Memory B cell (primary cell): ENCODE measurements around the gene RPL23.

Experiments
- ATAC-seq: fragments of 150-1000 bp; cut with Tn5 transposase; 2 replicates; pipeline ENCODE4 v1.10.0; 2021; ENCODE audit warnings: low read depth, mild to moderate bottlenecking, moderate library complexity
- DNase-seq, 2 donors: peaks; one replicate each; pipeline ENCODE4 v3.0.0; 2022; ENCODE audit warnings: low spot score in 2 of 2
- H3K27ac Mint-ChIP-seq: one replicate; pipeline ENCODE4 v1.8.0; 2022; ENCODE audit warnings: mild to moderate bottlenecking, moderate library complexity, mixed read lengths
- H3K27me3 Mint-ChIP-seq: one replicate; pipeline ENCODE4 v1.8.0; 2022; ENCODE audit warnings: mixed read lengths
- H3K36me3 Mint-ChIP-seq: one replicate; pipeline ENCODE4 v1.8.0; 2022; ENCODE audit warnings: mild to moderate bottlenecking, mixed read lengths
- H3K4me1 Mint-ChIP-seq: one replicate; pipeline ENCODE4 v1.8.0; 2022; ENCODE audit warnings: mixed read lengths
- H3K4me3 Mint-ChIP-seq: one replicate; pipeline ENCODE4 v1.8.0; 2022; ENCODE audit warnings: mild to moderate bottlenecking, moderate library complexity, mixed read lengths
- H3K9me3 Mint-ChIP-seq: one replicate; pipeline ENCODE4 v1.8.0; 2022; ENCODE audit warnings: mixed read lengths

Gene RPL23

DNA sequence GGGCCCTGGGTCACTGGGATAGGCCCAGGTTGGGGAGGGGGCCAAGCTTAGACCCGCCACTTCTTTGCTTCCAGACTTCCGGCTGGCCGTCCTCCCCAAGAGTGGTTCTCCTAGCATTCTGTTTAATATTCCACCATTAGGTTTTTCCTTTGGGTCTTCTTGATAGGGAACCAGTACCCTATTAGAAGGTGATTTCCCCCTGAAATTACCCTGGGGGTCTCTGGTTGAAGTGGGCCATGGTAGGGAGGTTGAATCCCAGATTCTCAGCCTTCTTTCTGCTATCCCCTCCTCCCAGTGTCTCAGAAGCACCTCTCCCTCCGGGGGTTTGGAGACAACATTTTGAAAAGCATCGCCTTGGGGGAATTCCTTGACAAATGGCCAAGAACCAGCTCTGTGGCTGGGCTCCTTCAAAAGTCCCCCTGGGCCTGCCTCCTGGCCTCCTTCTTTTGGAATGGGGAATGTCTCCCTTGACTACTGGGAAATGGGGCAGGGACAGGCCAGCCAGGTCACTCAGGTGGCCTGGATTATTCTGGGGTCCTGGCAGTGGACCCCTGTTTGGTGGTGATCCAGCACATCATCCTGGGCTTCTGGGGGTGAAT is 22.1 kb upstream of the RPL23 start:
- Mint-ChIP-seq H3K36me3 (peaks cover 3% of the 10 kb centered on the region), H3K27ac (peak overlapping the region; percentile 81), H3K4me1 (peaks cover 78% of the 10 kb centered on the region), H3K27me3 (no peaks in the 10 kb centered on the region), H3K9me3 (no peaks in the 10 kb centered on the region), H3K4me3 (no peak overlapping the region)
- ATAC-seq (no peak), DNase-seq (no peak)

DNA sequence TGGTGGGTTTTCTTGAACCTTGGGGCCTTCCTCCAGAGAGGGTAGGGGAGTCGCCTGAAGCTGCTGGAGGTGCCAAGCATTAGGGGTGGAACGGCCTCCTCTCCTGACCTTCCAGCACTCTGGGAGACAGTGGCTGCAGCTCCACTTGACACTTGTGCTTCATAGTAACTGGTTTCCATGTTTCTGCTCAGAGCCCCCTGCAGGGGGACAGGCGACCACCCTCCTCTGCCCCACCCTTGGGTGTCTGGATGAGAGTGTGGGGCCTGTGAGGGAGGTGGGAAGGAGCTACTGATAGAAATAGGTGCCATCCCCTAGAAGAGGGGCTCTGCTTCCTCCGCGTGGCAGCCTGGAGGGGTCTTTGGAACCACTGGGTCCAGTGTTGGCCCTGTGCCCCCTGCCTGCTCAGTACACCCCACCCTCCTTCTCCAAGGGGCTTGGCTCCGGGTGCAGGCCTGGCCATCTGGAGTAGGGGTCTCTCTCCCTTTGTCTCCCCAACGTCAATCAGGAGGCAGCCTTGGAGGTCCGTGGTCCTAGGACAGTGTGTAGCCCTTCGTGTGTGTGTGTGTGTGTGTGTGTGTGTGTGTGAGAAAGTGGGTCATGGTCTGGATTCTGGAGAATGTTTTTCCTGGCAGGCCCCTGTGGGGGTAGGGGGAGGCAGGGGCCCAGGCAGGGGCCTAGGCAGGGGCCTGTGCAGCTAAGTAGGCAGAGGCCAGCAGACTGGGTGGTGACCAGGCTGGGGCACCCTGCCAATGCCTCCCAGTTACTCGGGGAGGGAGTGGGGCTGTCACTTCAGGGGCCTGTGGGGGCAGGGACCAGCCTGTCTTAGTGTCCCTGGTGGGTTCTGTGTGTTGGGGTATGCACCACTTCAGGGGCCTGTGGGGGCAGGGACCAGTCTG is 21.2 kb upstream of the RPL23 start:
- no peaks in the 10 kb centered on the region for H3K9me3 Mint-ChIP-seq
- peaks cover 3% of the 10 kb centered on the region for H3K36me3 Mint-ChIP-seq
- H3K4me1 Mint-ChIP-seq, result peaks cover 74% of the 10 kb centered on the region
- no peaks in the 10 kb centered on the region for H3K27me3 Mint-ChIP-seq
- ATAC-seq (no peak), DNase-seq (no peak)
- H3K27ac Mint-ChIP-seq, result peak overlapping the region; percentile 81
- H3K4me3 Mint-ChIP-seq, result no peak overlapping the region

DNA sequence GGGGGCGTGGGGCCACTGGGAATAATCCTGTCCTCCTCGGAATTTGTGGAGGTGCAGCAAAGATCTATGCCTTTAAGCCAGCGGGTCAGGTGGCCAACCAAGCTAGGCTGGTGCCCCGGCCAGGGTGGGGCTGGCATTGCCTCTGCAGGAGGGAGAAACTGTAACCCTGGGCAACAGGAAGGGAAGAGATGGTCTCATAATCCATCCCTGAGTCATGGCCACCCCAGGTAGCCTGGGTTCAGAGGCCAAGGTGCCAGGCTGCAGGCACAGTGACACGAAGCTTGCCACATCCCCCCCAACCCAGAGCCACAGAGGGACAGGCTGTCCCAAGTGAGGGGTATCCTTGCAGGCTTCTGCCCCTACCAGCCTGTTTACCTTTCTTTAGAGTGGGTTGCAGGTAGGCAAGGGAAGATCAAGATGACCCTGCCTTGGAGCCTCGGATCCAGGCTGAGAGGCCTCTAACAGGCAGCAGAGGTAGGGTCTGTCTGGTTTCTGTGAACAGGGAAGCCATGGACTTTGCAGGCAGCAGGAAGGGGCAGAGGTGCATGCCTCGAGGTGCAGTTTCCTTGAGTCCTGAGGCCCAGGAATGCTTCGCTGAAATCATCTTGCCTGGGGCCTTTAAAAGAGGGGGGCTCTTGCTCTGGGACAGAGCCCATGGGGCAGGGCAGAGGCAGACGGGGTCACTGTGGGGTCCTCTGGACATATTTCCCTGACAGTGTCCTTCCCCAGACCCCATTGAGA is 20.3 kb upstream of the RPL23 start:
- no peak for ATAC-seq
- no peak for DNase-seq
- H3K36me3 Mint-ChIP-seq, result no peaks in the 10 kb centered on the region
- no peaks in the 10 kb centered on the region for H3K9me3 Mint-ChIP-seq
- peak overlapping the region; percentile 11 for H3K4me3 Mint-ChIP-seq
- peaks cover 73% of the 10 kb centered on the region for H3K4me1 Mint-ChIP-seq
- H3K27ac Mint-ChIP-seq, result no peak overlapping the region
- H3K27me3 Mint-ChIP-seq, result no peaks in the 10 kb centered on the region

DNA sequence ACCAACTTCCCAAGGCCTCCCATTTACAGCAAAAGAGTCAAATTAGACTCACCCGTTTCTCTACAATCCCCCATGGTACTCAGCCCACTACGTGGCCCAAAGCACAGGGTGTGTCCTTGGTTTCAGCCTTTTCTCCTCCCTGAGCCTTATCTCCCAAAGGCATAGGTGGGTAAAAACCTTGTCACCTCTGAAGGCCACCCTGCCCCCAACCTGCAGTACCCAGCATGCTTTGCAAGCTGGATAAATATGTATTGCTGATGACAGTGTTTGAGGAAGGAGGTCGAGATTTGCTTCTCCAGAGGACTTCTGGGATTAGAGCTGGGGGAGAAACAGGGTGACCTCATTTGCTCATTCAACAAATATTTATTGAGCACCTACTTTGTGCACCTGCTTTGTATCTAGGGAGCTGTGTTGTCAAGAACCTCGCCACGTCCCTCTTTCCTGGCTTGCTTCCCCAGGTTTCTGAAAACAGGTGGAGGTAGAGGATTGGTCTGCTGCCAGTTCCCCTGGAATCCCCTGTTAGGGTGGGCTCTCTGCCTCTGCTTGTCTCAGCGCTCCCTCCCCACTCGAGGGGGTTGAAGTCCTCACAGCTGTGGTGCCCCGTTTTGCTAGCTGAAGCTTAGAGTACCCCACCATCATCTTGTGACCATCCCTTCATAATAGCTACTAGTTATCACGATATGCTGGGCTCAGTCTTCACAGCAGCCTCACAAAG is 19.3 kb upstream of the RPL23 start:
- Mint-ChIP-seq H3K4me1 (peaks cover 68% of the 10 kb centered on the region), H3K27ac (peak overlapping the region; percentile 76), H3K9me3 (no peaks in the 10 kb centered on the region), H3K4me3 (peak overlapping the region; percentile 24), H3K27me3 (no peaks in the 10 kb centered on the region), H3K36me3 (no peaks in the 10 kb centered on the region)
- ATAC-seq (no peak), DNase-seq (no peak)

DNA sequence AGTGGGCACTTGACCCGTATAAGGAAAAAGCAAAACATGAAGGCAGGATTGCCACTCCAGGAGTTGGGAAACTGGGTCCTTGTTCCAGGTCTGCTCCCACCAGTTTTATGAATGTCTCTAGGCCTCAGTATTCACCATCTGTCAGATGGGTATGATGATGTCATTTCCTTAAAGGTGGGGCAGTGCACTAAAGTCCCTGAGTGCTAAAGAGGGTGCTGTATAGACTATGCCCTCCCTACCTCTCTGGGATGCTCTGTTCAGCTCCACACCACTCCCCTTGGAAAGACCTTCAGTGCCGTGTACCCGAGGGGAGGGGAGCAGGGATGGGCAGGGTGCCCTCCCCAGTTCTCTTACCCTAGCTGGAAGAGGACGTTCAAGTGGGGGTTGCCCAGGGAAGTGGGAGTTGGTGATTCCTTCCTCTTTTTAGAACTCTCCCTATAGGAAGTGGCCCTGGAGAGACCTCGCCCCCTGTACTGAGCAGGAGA is 18.5 kb upstream of the RPL23 start:
- Mint-ChIP-seq H3K27ac (peak overlapping the region; percentile 76), H3K36me3 (no peaks in the 10 kb centered on the region), H3K27me3 (no peaks in the 10 kb centered on the region), H3K4me3 (peak overlapping the region; percentile 99), H3K4me1 (peaks cover 63% of the 10 kb centered on the region), H3K9me3 (no peaks in the 10 kb centered on the region)
- ATAC-seq, result no peak
- DNase-seq, result no peak

DNA sequence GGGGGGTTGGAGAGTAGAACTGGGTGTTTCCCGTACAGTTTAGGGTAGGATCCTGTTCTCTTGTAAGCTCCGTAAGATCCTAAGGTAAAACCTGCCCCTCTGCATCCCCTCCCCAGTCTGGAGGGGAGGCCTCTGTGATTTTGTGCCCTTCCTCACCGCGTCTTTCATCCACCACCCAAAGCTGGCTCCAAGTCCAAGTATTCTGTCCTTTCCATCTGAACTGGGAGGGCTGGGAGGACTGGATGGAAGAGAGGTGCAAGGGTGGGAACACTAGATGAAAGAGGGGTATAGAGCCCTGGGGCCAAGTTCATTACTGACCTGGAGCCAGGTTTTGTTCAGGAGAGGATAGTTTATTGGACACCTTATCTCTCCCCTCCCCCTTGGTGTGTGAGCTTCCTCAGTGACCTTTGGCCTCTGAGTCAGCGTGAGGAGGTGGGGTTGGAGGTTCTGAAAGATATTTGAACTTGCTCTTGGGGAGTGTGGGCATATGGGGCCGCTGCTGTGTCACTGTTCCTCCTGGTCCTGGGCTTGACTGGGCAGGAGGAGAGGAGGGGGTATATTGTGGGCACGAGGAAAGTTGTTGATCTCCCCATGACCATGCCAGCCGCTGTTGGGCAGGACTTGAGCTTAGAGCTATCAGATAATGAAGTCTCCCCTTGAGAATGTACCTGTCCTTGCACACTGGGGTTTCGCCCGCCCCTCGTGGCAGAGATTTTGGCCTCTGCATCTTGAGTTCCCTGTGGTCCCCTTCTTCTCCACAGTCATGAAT is 17.9 kb upstream of the RPL23 start:
- no peaks in the 10 kb centered on the region for H3K27me3 Mint-ChIP-seq
- ATAC-seq, result no peak
- H3K9me3 Mint-ChIP-seq, result no peaks in the 10 kb centered on the region
- DNase-seq, result no peak
- H3K27ac Mint-ChIP-seq, result peak overlapping the region; percentile 76
- peak overlapping the region; percentile 99 for H3K4me3 Mint-ChIP-seq
- H3K4me1 Mint-ChIP-seq, result peaks cover 56% of the 10 kb centered on the region
- no peaks in the 10 kb centered on the region for H3K36me3 Mint-ChIP-seq

DNA sequence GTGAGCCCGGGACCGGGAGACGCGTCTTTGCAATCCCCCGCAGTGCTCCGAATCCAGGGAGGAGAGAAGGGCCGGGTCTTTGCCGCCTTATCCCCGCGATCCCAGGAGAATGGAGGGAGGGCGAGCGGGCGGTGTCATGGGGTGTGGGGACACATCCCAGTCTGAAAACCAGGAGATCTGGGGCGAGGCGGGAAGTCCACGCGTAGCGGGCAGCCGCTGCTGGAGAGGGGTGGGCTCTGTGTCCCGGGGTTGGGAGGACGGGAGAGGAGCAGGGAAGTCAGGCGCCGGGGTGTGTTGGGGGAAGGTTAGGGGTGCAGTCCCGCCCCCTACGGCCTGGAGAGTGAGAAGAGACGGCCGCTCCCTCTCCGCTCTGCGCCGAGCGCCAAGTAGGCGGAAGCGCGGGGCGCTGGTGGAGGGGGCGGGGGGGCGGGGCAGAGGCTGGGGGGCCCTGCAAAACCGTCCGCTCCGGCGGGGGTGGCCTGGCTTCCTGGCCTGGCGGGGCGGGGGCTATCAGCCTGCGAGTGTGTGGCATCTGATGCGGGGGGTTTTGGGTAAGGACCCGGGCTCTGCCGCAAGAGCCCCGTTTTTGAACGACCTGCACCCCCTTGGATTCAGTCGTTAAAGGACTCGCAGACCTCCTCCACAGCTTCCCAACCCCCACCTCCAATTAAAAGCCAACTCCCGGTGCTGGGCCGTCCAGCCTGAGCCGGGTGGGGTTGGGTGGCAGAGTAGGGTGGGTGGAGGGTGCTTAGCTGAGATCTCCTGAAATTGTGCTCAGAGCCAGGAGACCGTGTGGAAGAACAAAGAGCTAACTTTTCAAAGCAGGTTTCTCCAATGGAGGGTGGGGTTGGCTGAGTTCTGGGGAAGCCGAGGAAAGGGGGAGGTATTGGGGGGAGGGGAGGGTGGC is 17.0 kb upstream of the RPL23 start:
- Mint-ChIP-seq H3K36me3 (no peaks in the 10 kb centered on the region), H3K27me3 (no peaks in the 10 kb centered on the region), H3K27ac (peak overlapping the region; percentile 99), H3K9me3 (no peaks in the 10 kb centered on the region), H3K4me3 (peak overlapping the region; percentile 99), H3K4me1 (peaks cover 55% of the 10 kb centered on the region)
- DNase-seq, result peak; percentile 38 to 56
- peak; percentile 38 for ATAC-seq

DNA sequence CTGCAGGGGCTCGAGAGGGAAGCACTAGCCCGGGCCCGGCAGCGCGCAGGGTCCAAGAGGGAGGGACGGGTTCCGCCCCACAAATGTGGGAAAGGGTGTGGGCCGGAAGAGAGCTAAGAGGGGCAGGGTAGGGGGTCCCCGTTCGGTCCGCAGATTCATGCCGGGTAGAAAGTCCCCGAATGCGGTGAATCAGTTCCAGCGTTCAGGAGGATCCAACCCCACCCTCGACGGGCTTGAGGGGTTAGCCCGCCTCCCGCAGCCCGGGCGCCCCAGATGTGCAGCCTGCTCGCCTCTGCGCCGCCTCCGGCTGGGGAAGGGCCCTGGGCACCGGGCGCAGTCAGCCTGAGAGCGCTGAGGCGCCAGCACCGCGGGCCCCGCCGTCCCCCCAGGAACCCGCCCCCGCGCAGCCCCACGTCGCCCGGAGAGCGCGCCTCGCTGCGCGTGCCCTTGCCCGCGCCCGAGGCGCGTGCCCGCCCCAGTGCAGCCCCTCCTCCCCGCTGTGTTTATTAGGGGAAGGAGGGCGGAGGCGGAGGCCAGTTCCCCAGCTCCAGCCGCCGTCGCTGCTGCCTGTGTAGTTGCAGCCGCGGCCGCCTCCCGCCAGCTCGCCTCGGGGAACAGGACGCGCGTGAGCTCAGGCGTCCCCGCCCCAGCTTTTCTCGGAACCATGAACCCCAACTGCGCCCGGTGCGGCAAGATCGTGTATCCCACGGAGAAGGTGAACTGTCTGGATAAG is 16.2 kb upstream of the RPL23 start, which contains the start of gene LASP1:
Gene LASP1 (plus strand): TSS at position 533 of the 733 bp plus-strand sequence. CDS start 132 bp downstream, at position 665.
- ATAC-seq, result peak; percentile 62
- Mint-ChIP-seq H3K4me1 (peaks cover 48% of the 10 kb centered on the region), H3K27me3 (no peaks in the 10 kb centered on the region), H3K36me3 (no peaks in the 10 kb centered on the region), H3K9me3 (no peaks in the 10 kb centered on the region), H3K27ac (peak within 1 kb of the TSS; percentile 99), H3K4me3 (peak within 1 kb of the TSS; percentile 99)
- peak; percentile 87 to 88 for DNase-seq

DNA sequence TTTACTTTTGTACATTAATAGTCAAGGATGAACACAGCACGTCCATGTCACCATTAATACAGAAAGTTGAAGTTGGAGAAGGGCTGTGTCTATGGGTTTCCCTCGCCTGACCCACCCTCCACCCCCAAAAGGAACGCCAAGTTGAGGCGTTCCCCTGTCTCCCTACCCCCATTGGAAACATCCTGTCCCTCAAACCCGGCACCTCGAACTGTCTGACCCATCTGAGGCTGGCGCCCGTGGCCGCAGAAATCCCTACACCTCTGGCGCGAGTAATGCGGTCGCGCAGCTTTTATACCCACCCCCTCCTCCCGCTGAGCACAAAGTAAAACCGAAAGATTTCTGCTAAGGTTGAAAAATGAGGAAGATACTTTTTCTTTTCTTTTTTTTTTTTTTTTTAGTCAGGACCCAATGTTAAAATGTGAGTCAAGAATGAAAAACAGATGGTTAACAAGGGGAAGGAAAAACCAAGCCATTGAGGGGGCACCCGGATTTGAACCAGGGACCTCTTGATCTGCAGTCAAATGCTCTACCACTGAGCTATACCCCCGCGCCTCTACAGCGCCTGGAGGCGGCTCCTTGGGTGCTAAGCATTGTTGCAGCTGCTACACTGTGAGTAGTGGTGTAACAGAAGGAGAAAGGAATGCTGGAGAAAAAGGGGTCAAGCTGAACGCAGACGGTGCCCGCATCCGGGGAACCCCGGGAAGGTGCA is 15.4 kb upstream of the RPL23 start:
- H3K4me1 Mint-ChIP-seq, result peaks cover 45% of the 10 kb centered on the region
- DNase-seq (peak; percentile 86 to 96), ATAC-seq (peak; percentile 54)
- H3K27ac Mint-ChIP-seq, result peak overlapping the region; percentile 99
- H3K27me3 Mint-ChIP-seq, result no peaks in the 10 kb centered on the region
- H3K9me3 Mint-ChIP-seq, result no peaks in the 10 kb centered on the region
- no peaks in the 10 kb centered on the region for H3K36me3 Mint-ChIP-seq
- H3K4me3 Mint-ChIP-seq, result peak overlapping the region; percentile 99

DNA sequence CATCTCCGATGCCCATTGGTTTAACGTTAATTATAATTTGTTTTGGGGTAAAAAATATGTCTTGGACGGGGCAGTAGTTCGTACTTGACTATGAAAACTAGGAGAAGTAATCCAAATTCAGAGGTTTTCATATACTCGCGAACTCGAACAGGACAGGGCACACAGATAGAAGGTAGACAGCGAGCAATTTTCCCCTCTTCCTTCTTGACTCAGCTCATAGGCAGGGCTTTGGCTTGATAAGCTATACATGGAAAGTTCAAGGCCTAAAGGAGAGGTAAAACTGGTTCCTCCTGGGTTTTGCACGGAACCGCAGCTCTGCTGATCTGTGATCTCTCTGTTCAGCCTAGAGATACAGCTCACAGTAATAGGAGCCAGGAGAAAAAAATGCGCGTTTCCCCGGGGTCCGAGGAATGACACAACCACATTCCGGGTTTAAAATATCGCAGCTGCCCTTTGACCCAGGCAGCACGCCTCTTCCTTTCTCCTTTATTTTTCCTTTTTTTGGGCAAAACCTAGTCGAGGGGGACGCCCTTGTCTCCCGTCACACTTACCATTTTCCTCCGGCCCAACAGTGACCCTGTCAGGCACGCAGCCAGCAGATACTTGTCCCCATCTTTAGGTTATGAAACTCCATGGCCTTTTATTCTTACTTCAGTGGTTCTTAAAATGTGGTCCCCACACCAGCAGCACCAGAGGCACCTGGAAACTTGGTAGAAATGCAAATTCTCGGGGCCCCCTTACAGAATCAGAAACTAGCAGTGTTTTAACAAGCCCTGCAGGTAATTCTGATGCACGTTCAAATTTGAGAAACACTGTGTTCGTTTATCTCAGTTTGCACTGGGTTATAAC is 14.7 kb upstream of the RPL23 start:
- no peak for DNase-seq
- Mint-ChIP-seq H3K36me3 (no peaks in the 10 kb centered on the region), H3K4me3 (peak overlapping the region; percentile 99), H3K4me1 (peaks cover 46% of the 10 kb centered on the region), H3K27me3 (no peaks in the 10 kb centered on the region), H3K27ac (peak overlapping the region; percentile 99), H3K9me3 (no peaks in the 10 kb centered on the region)
- no peak for ATAC-seq
